Endothelial cell (in vitro differentiated cells): ENCODE measurements around the gene CPSF3. TPM values are rescaled to one million over a fixed set of nuclear protein-coding genes. Genes with fewer than 3 reads are reported as not detected.

Experiments
- DNase-seq: peaks from one replicate; pipeline ENCODE4 v3.0.0; 2021; ENCODE audit warnings: low spot score
- H3K27ac Mint-ChIP-seq: one replicate; pipeline ENCODE4 v1.8.0; 2021; ENCODE audit warnings: mixed read lengths, inconsistent platforms; ENCODE audit not compliant: unreplicated experiment
- H3K27me3 Mint-ChIP-seq: one replicate; pipeline ENCODE4 v1.8.0; 2021; ENCODE audit warnings: mild to moderate bottlenecking, moderate library complexity, mixed read lengths, inconsistent platforms; ENCODE audit not compliant: unreplicated experiment
- H3K36me3 Mint-ChIP-seq: one replicate; pipeline ENCODE4 v1.8.0; 2021; ENCODE audit warnings: mild to moderate bottlenecking, low read depth, mixed read lengths, inconsistent platforms; ENCODE audit not compliant: unreplicated experiment
- H3K4me1 Mint-ChIP-seq: one replicate; pipeline ENCODE4 v1.8.0; 2021; ENCODE audit warnings: mild to moderate bottlenecking, mixed read lengths, inconsistent platforms; ENCODE audit not compliant: unreplicated experiment
- H3K4me3 Mint-ChIP-seq: one replicate; pipeline ENCODE4 v1.8.0; 2021; ENCODE audit warnings: mild to moderate bottlenecking, mixed read lengths, inconsistent platforms; ENCODE audit not compliant: unreplicated experiment
- H3K9me3 Mint-ChIP-seq: one replicate; pipeline ENCODE4 v1.8.0; 2021; ENCODE audit warnings: mixed read lengths, inconsistent platforms; ENCODE audit not compliant: unreplicated experiment
- CTCF ChIP-seq: fragments of 200-600 bp; sonication (generic); IDR thresholded peaks from one replicate; pipeline ENCODE4 v1.5.0; 2021; ENCODE audit warnings: antibody characterized with exemption; ENCODE audit not compliant: unreplicated experiment
- total RNA-seq: library from RNA; stranded (reverse); fragmentation: NEBNext Ultra II Directional; extraction: Animal tissue kit (Norgen Biotek cat#: 25700); gene quantifications from one replicate; pipeline ENCODE4 v1.2.1, GENCODE V29; 2021; ENCODE audit not compliant: unreplicated experiment

The CPSF3 gene
- total RNA-seq, 1 donor from 2014 or later: 55.2 TPM

- Mint-ChIP-seq H3K4me1 (peaks cover 25% of the 10 kb centered on the region), H3K4me3 (no peak overlapping the region), H3K27me3 (peaks cover 8% of the 10 kb centered on the region), H3K36me3 (peaks cover 34% of the 10 kb centered on the region), H3K27ac (no peak overlapping the region), H3K9me3 (no peaks in the 10 kb centered on the region)
- no peak for TF ChIP-seq CTCF
- DNase-seq: no peak
Measured at GRCh38 chr2:9390151-9390850, 33.2 kb upstream of the CPSF3 start.

- peaks cover 8% of the 10 kb centered on the region for H3K27me3 Mint-ChIP-seq
Measured at GRCh38 chr2:9390991-9391390, 32.5 kb upstream of the CPSF3 start.

GRCh38 chr2:9391961-9392720 lies 31.3 kb upstream of the CPSF3 start:
- Mint-ChIP-seq H3K27me3 (peaks cover 11% of the 10 kb centered on the region), H3K4me3 (no peak overlapping the region), H3K27ac (peak overlapping the region; percentile 24), H3K36me3 (peaks cover 36% of the 10 kb centered on the region), H3K9me3 (no peaks in the 10 kb centered on the region), H3K4me1 (peaks cover 25% of the 10 kb centered on the region)
- TF ChIP-seq CTCF: no peak
- DNase-seq: no peak

More at GRCh38 chr2:9390991-9391390, 32.5 kb upstream of the CPSF3 start:
- DNase-seq: no peak
- Mint-ChIP-seq H3K4me1 (peaks cover 25% of the 10 kb centered on the region), H3K27ac (no peak overlapping the region), H3K36me3 (peaks cover 34% of the 10 kb centered on the region), H3K4me3 (peak overlapping the region; percentile 32), H3K9me3 (no peaks in the 10 kb centered on the region)
- no peak for TF ChIP-seq CTCF

- TF ChIP-seq CTCF: no peak
- Mint-ChIP-seq H3K27ac (peak overlapping the region; percentile 24), H3K9me3 (no peaks in the 10 kb centered on the region), H3K4me3 (no peak overlapping the region), H3K27me3 (peaks cover 8% of the 10 kb centered on the region), H3K36me3 (peaks cover 30% of the 10 kb centered on the region), H3K4me1 (peaks cover 25% of the 10 kb centered on the region)
- peak; percentile 35 for DNase-seq
Measured at GRCh38 chr2:9392898-9393765, 30.3 kb upstream of the CPSF3 start.
